SH-SY5Y (cell line): ENCODE data around the gene ARHGAP15.

Experiments
- GATA2 ChIP-seq: IDR thresholded peaks from 2 replicates; pipeline ENCODE4 v1.6.1; 2011; ENCODE audit warnings: mild to moderate bottlenecking, low read depth, low read length
- GATA3 ChIP-seq: IDR thresholded peaks from 2 replicates; pipeline ENCODE4 v1.6.1; 2011; ENCODE audit warnings: low read depth, mild to moderate bottlenecking, low read length, moderate library complexity

DNA sequence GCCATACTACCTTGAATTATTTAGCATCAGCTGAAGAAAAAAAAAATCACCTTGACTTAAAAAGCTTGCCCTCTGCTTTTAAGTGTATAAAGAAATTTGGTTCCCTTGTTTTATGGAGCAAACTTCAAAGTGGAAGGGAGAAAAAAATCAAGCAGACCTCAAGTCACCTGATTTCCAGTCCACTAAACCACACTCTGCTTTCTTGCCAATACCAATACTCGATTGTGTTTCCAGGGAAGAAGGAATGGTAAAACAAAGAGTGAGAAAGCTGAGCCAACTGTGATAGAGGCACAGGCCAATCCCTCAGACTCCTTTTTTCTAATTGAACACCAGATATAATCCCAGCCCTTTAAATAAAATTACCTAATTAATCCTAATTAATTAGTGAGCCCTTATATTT is 587.3 kb downstream of the ARHGAP15 start:
- no peak for TF ChIP-seq GATA3
- no peak for TF ChIP-seq GATA2
